Thoracic aorta (tissue), 2 donors: ENCODE data around the gene EHMT2. TPM values are rescaled to one million over a fixed set of nuclear protein-coding genes. Genes with fewer than 3 reads are reported as not detected.
A peak's percentile ranks its signal among the peaks of the same experiment; 100 is the strongest.

Experiments
- ATAC-seq: fragments of 150-250 bp; one replicate; pipeline ENCODE4 v1.8.0; 2017; ENCODE audit warnings: low read depth; ENCODE audit not compliant: insufficient number of reproducible peaks, low FRiP score
- DNase-seq: peaks from one replicate; pipeline ENCODE4 v3.0.0-alpha.2; 2020; ENCODE audit warnings: low spot score
- H3K27ac ChIP-seq, 2 donors: fragments of 200-600 bp; sonication (generic); 1 replicate in 1 of 2; 2 replicates in 1 of 2; pipeline ENCODE4 v1.5.1; 2016; ENCODE audit warnings: mild to moderate bottlenecking in 2 of 2, moderate library complexity in 2 of 2
- H3K27me3 ChIP-seq: fragments of 200-600 bp; sonication (generic); replicated peaks from 2 replicates; pipeline ENCODE4 v1.6.0; 2016; ENCODE audit warnings: mild to moderate bottlenecking; ENCODE audit not compliant: insufficient read depth
- H3K36me3 ChIP-seq: fragments of 200-600 bp; sonication (generic); one replicate; pipeline ENCODE4 v1.5.1; 2016
- H3K4me1 ChIP-seq, 2 donors: fragments of 200-600 bp; sonication (generic); 1 replicate in 1 of 2; 2 replicates in 1 of 2; pipeline versions ENCODE4 v1.5.1 to v1.6.0; 2016; ENCODE audit warnings: low read depth in 2 of 2, mild to moderate bottlenecking in 1 of 2; ENCODE audit not compliant: control insufficient read depth in 1 of 2
- H3K4me3 ChIP-seq: fragments of 200-600 bp; sonication (generic); 2 replicates; pipeline ENCODE4 v1.5.1; 2016; ENCODE audit warnings: mild to moderate bottlenecking
- H3K9me3 ChIP-seq: fragments of 200-600 bp; sonication (generic); 2 replicates; pipeline ENCODE4 v1.5.1; 2016
- CTCF ChIP-seq: fragments of 200-600 bp; sonication (generic); IDR thresholded peaks from one replicate; pipeline ENCODE4 v1.5.1; 2019; ENCODE audit warnings: antibody characterized with exemption
- total RNA-seq, 2 donors: library from RNA; depleted of rRNA; stranded (reverse); fragments of >200 nt; gene quantifications; one replicate each; pipeline versions ENCODE4 v1.1.0 to v1.2.3, GENCODE V29; 2016

EHMT2 gene
- total RNA-seq, 2 donors from 2014 or later = 19.5 to 33.2 TPM

GRCh38 chr6:31927242-31927862, 29.9 kb upstream of the EHMT2 start, which contains the start of gene C2:
Gene C2, plus strand, starts transcription at chr6:31927717. Its CDS starts 36 bp downstream, at chr6:31927753.
- no peak for DNase-seq
- Histone ChIP-seq H3K9me3 (no peaks in the 10 kb centered on the region), H3K27me3 (no peaks in the 10 kb centered on the region), H3K4me1 (no peaks in the 10 kb centered on the region), H3K36me3 (no peaks in the 10 kb centered on the region), H3K4me3 (peak within 1 kb of the TSS; percentile 52), H3K27ac (no peak within 1 kb of the TSS)
- no peak for ATAC-seq
- TF ChIP-seq CTCF = no peak

- no peak for TF ChIP-seq CTCF
Observed at GRCh38 chr6:31922942-31923341, 25.4 kb upstream of the EHMT2 start.

GRCh38 chr6:31920811-31921210, 23.3 kb upstream of the EHMT2 start:
- no peaks in the 10 kb centered on the region for H3K9me3 ChIP-seq
- no peaks in the 10 kb centered on the region for H3K36me3 ChIP-seq
- no peak for DNase-seq
- no peak overlapping the region for H3K27ac ChIP-seq
- no peak overlapping the region for H3K4me3 ChIP-seq
- H3K27me3 ChIP-seq = no peaks in the 10 kb centered on the region
- no peaks in the 10 kb centered on the region for H3K4me1 ChIP-seq
- no peak for TF ChIP-seq CTCF
- no peak for ATAC-seq

More at GRCh38 chr6:31922942-31923341, 25.4 kb upstream of the EHMT2 start:
- ATAC-seq (no peak), DNase-seq (no peak)
- Histone ChIP-seq H3K36me3 (no peaks in the 10 kb centered on the region), H3K4me1 (no peaks in the 10 kb centered on the region), H3K27ac (no peak overlapping the region), H3K4me3 (no peak overlapping the region), H3K27me3 (no peaks in the 10 kb centered on the region), H3K9me3 (no peaks in the 10 kb centered on the region)

- Histone ChIP-seq H3K27ac (no peak overlapping the region), H3K27me3 (no peaks in the 10 kb centered on the region), H3K36me3 (no peaks in the 10 kb centered on the region), H3K4me1 (no peaks in the 10 kb centered on the region), H3K9me3 (no peaks in the 10 kb centered on the region), H3K4me3 (no peak overlapping the region)
- no peak for TF ChIP-seq CTCF
- ATAC-seq (no peak), DNase-seq (no peak)
Observed at GRCh38 chr6:31919624-31920303, 22.3 kb upstream of the EHMT2 start.

- ATAC-seq = no peak
- DNase-seq = no peak
Observed at GRCh38 chr6:31918069-31918720, 20.7 kb upstream of the EHMT2 start.

More at GRCh38 chr6:31918069-31918720, 20.7 kb upstream of the EHMT2 start:
- Histone ChIP-seq H3K27ac (no peak overlapping the region), H3K36me3 (no peaks in the 10 kb centered on the region), H3K4me3 (no peak overlapping the region), H3K9me3 (no peaks in the 10 kb centered on the region), H3K4me1 (no peaks in the 10 kb centered on the region), H3K27me3 (no peaks in the 10 kb centered on the region)
- no peak for TF ChIP-seq CTCF
